Endothelial cell of umbilical vein (primary cell): ENCODE data around the gene ZBTB14. TPM values are rescaled to one million over a fixed set of nuclear protein-coding genes. Genes with fewer than 3 reads are reported as not detected.

Experiments
- BruUV-seq: library from RNA; stranded (reverse); fragments of 400-500 nt; replicated peaks from 2 replicates; lab custom pipeline; 2021; lab: Mats Ljungman, UMichigan
- CTCF ChIA-PET: fragments of 300-600, 350-600 bp; sonication (Branson Sonifier 250); formaldehyde crosslinking; loops from one replicate; lab custom pipeline; 2021; ENCODE audit warnings: antibody characterized with exemption, inconsistent platforms; lab: Charles Lee
- POLR2A ChIA-PET: fragments of 300-600, 350-600 bp; sonication (Branson Sonifier 250); formaldehyde crosslinking; loops from one replicate; lab custom pipeline; 2021; ENCODE audit warnings: antibody characterized with exemption, inconsistent platforms; lab: Charles Lee
- DNase-seq: peaks from one replicate; pipeline ENCODE4 v3.0.0-alpha.2; 2011; ENCODE audit warnings: low read depth, low spot score
- FAIRE-seq: peaks from 2 replicates; lab custom pipeline; 2011; peaks lifted over from hg19 to GRCh38; lab: Jason Lieb, UNC
- H2AFZ ChIP-seq: 2 replicates; pipeline ENCODE4 v1.6.0; 2012; ENCODE audit warnings: low read depth, low read length, control low read depth, inconsistent platforms
- H3K27ac ChIP-seq: 2 replicates; pipeline ENCODE4 v1.5.1; 2011; ENCODE audit warnings: low read depth, mild to moderate bottlenecking, control low read depth, low read length, moderate library complexity; ENCODE audit not compliant: insufficient read depth
- H3K27me3 ChIP-seq, 2 experiments: 2 replicates each; pipeline versions ENCODE4 v1.6.0 to v1.6.1; 2011; ENCODE audit warnings: low read length in 2 of 2, mixed read lengths in 1 of 2; ENCODE audit not compliant: control insufficient read depth in 2 of 2, insufficient read depth in 2 of 2
- H3K36me3 ChIP-seq, 2 experiments: 2 replicates in 1 of 2; 3 replicates in 1 of 2; pipeline ENCODE4 v1.5.1; 2011; ENCODE audit warnings: low read length in 2 of 2, mild to moderate bottlenecking in 1 of 2, moderate library complexity in 1 of 2; ENCODE audit not compliant: control insufficient read depth in 2 of 2, insufficient read depth in 2 of 2; ENCODE audit errors: extremely low read depth in 1 of 2
- H3K4me1 ChIP-seq: 3 replicates; pipeline ENCODE4 v1.5.1; 2011; ENCODE audit warnings: mild to moderate bottlenecking, low read length; ENCODE audit not compliant: control insufficient read depth, insufficient read depth; ENCODE audit errors: extremely low read depth
- H3K4me2 ChIP-seq: 2 replicates; pipeline ENCODE4 v1.6.1; 2011; ENCODE audit warnings: low read length, control low read depth, mixed read lengths; ENCODE audit not compliant: insufficient read depth
- H3K4me3 ChIP-seq, 3 experiments: fragments of 200-600 bp in 1 of 3; sonication (generic), shearing (Covaris generic) in 1 of 3; replicated peaks in 1 of 3; 2 replicates each; pipeline ENCODE4 v1.5.1; 2011 to 2016; ENCODE audit warnings: control low read depth in 3 of 3, low read length in 3 of 3, mild to moderate bottlenecking in 2 of 3, inconsistent platforms in 1 of 3, low read depth in 1 of 3, moderate library complexity in 1 of 3; ENCODE audit not compliant: insufficient read depth in 1 of 3
- H3K79me2 ChIP-seq: 2 replicates; pipeline ENCODE4 v1.6.0; 2012; ENCODE audit warnings: low read length, inconsistent platforms; ENCODE audit not compliant: control insufficient read depth, insufficient read depth
- H3K9ac ChIP-seq: replicated peaks from 2 replicates; pipeline ENCODE3; 2011; ENCODE audit warnings: low read length, control low read depth; ENCODE audit not compliant: insufficient read depth; ENCODE audit errors: extremely low read depth
- H3K9me1 ChIP-seq: replicated peaks from 3 replicates; pipeline ENCODE4 v1.6.0; 2011; ENCODE audit warnings: mild to moderate bottlenecking, low read length; ENCODE audit not compliant: control insufficient read depth, insufficient read depth; ENCODE audit errors: extremely low read depth
- H3K9me3 ChIP-seq: replicated peaks from 2 replicates; pipeline ENCODE4 v1.5.1; 2012; ENCODE audit warnings: low read length, inconsistent platforms; ENCODE audit not compliant: control insufficient read depth, insufficient read depth
- H4K20me1 ChIP-seq: replicated peaks from 2 replicates; pipeline ENCODE3; 2011; ENCODE audit warnings: mild to moderate bottlenecking, low read length; ENCODE audit not compliant: control insufficient read depth, insufficient read depth; ENCODE audit errors: extremely low read depth
- CTCF ChIP-seq, 2 donors: IDR thresholded peaks; 1 replicate in 1 of 2; 2 replicates in 1 of 2; pipeline ENCODE4 v1.5.1; 2011; ENCODE audit warnings: low read length in 2 of 2, mild to moderate bottlenecking in 2 of 2, moderate library complexity in 2 of 2, control low read depth in 1 of 2, inconsistent platforms in 1 of 2, low read depth in 1 of 2; ENCODE audit not compliant: insufficient read depth in 1 of 2; ENCODE audit errors: extremely low read depth in 1 of 2
- EZH2 ChIP-seq: IDR thresholded peaks from 2 replicates; pipeline ENCODE4 v1.6.1; 2012; ENCODE audit warnings: borderline replicate concordance, low read depth, mild to moderate bottlenecking, moderate library complexity, low read length, inconsistent platforms; ENCODE audit not compliant: severe bottlenecking
- FOS ChIP-seq: IDR thresholded peaks from 2 replicates; pipeline ENCODE4 v1.6.1; 2011; ENCODE audit warnings: mild to moderate bottlenecking, low read length, moderate library complexity, borderline replicate concordance; ENCODE audit not compliant: insufficient read depth
- GATA2 ChIP-seq: IDR thresholded peaks from 2 replicates; pipeline ENCODE4 v1.7.0; 2011; ENCODE audit warnings: low read depth, mild to moderate bottlenecking, moderate library complexity, mixed read lengths, low read length; ENCODE audit not compliant: insufficient read length, insufficient read depth
- JUN ChIP-seq: IDR thresholded peaks from 2 replicates; pipeline ENCODE4 v1.6.1; 2011; ENCODE audit warnings: borderline replicate concordance, low read depth; ENCODE audit not compliant: insufficient read length, insufficient read depth
- MAX ChIP-seq: IDR thresholded peaks from 2 replicates; pipeline ENCODE4 v1.6.1; 2011; ENCODE audit not compliant: insufficient read depth, insufficient read length
- MYC ChIP-seq: IDR thresholded peaks from one replicate; pipeline ENCODE4 v1.6.1; 2011; ENCODE audit warnings: mild to moderate bottlenecking, low read depth, low read length
- POLR2A ChIP-seq: IDR thresholded peaks from 2 replicates; pipeline ENCODE4 v1.6.1; 2012; ENCODE audit warnings: low read depth, mild to moderate bottlenecking, control low read depth, low read length
- POLR2AphosphoS5 ChIP-seq: IDR thresholded peaks from 2 replicates; pipeline ENCODE4 v1.6.1; 2012; ENCODE audit warnings: low read depth, mild to moderate bottlenecking, control low read depth, low read length, moderate library complexity; ENCODE audit not compliant: insufficient read depth
- dilution Hi-C: fragments of 300-500 bp; cut with MboI; formaldehyde crosslinking; loops from one replicate; pipeline ENCODE4 v1.15.0; 2019; ENCODE audit warnings: low sequenced_read_pairs; ENCODE audit not compliant: extremely low pct_ligation_motif_present
- intact Hi-C: fragments of 100-400 bp; cut with micrococcal nuclease; formaldehyde crosslinking; loops from one replicate; pipeline ENCODE4 v1.10.0; 2022
- polyA plus RNA-seq, 4 experiments: library from polyadenylated mRNA; depleted of rRNA in 3 of 4; stranded (reverse) in 3 of 4; unstranded in 1 of 4; fragments of >200 nt; gene quantifications; 2 replicates each; pipeline versions ENCODE4 v1.2.1 to v1.2.3, GENCODE V29; 2011 to 2012; ENCODE audit warnings: missing spikeins in 1 of 4
- total RNA-seq: library from RNA; stranded (reverse); gene quantifications from 2 replicates; pipeline ENCODE4 v1.2.3, GENCODE V29; 2021

ZBTB14 gene
- total and polyA plus RNA-seq, 2 donors (not counting 3 experiments of a cell fraction or from before 2014, with no cell fraction given), result 5.5 to 13.7 TPM

- no peaks in the 10 kb centered on the region for H3K4me1 ChIP-seq
- H3K4me3 ChIP-seq, result no peak overlapping the region
- POLR2A ChIA-PET, result no interaction called here
- H3K4me2 ChIP-seq, result no peak overlapping the region
- no peak overlapping the region for H3K9ac ChIP-seq
- intact Hi-C loops (no loop called here), dilution Hi-C loops (no loop called here)
- no TSS peak for BruUV-seq
- no peak for DNase-seq
- H3K27ac ChIP-seq, result no peak overlapping the region
- FAIRE-seq, result no peak
- H3K79me2 ChIP-seq, result no peaks in the 10 kb centered on the region
- H3K9me1 ChIP-seq, result no peaks in the 10 kb centered on the region
- H3K27me3 ChIP-seq, result peaks cover 0 to 3% of the 10 kb centered on the region in 2 experiments
- CTCF ChIA-PET, result no interaction called here
- no peaks in the 10 kb centered on the region for H3K9me3 ChIP-seq
- H4K20me1 ChIP-seq, result no peaks in the 10 kb centered on the region
- TF ChIP-seq FOS, result no peak
- no peak for TF ChIP-seq MYC
- TF ChIP-seq POLR2AphosphoS5, result no peak
- TF ChIP-seq CTCF (IDR thresholded peaks at IDR 0.05; ENCODE audit: extremely low read depth in 1 of 2, insufficient read depth in 1 of 2, low read depth in 1 of 2, low read length in 2 of 2), result no peak
- TF ChIP-seq MAX, result no peak
- no peak for TF ChIP-seq EZH2
- no peak for TF ChIP-seq POLR2A
- TF ChIP-seq GATA2, result no peak
- TF ChIP-seq JUN, result no peak
- no peaks in the 10 kb centered on the region for H3K36me3 ChIP-seq
- H2AFZ ChIP-seq, result no peak overlapping the region
Observed at GRCh38 chr18:5253910-5254309, 41.6 kb downstream of the ZBTB14 start.
